ENCODE data around the gene CHAT.

CHAT gene

DNA sequence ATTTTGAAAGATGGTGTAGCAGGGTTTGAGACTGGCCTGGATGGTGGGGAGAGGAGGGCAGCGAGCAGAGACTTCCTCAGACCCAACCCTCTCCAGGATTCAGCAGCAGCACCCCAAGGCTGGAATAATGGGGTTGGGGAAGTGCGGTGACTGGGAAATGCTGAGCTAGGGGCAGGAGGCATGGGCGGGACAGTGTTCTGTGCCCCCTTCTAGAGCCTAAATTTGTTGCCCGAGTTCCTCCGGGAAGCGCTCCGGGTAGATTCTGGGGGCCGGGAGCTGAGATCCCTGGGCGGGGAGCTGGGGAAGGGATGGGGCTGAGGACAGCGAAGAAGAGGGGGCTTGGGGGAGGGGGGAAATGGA, at the start of gene CHAT:
CHAT (plus strand) TSS at position 156 of the 360 bp plus-strand sequence; CDS start at position 309, 153 bp downstream.
- DNase-seq, result no peak

DNA sequence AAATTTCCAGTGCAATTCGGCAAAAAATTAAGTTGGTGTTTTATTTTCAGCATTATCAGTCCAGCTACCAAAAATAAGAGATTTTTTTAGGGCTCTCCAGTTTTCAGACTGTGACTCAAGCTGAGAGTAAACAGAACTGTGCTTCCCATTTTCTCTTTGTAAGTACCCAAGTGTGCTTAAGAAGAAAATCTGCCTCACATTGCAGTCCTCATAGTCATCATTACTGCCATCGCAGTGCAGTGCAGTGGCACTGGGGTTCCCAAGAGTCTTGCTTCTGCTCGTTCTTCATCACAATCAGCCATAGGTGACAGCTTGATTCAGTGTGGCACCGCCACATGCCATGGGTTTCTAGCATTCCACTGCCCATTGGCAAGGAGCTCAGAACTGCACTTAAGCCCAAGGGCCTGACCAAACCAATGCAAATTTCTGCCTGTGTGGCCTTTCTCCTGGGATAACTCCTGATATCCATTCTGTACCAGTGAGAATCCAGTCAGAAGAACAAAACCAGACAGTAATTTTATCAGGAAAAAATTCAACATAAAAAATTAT, 49.3 kb upstream of the CHAT start:
- DNase-seq, result no peak

DNA sequence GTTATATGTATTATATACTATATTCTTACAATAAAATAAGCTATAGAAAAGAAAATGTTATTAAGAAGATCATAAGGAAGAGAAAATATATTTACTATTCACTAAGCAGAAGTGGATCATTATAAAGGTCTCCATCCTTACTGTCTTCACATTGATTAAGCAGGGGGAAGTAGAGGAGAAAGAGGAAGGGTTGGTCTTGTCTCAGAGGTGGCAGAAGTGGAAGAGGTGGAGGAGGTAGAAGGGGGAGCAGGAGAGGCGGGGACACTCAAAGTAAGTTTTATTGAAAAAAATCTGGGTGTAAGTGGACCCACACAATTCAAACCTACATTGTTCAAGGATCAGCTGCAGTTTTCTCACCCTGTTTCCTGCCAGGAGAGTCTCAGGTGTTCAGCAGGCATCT, 46.0 kb upstream of the CHAT start:
- no peak for DNase-seq

DNA sequence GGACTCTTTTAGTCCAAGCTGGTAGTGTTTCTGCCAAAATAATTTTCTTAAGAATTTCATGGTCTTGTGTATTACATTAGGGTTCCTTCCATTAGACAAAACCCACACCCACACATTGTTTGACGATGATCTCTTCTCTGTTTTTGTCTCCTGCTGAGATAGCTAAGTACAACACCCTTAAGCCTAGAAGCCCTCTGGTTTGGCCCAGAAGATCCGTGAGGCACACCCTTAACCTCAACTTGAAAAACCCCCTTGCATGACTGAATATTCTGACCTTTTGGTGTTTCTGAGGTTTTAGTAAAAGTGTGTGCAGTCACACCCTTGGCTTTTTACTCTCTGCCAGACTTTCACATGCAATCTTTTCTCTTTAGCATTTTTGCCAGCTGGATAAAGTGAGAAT, 45.6 kb upstream of the CHAT start:
- no peak for DNase-seq

DNA sequence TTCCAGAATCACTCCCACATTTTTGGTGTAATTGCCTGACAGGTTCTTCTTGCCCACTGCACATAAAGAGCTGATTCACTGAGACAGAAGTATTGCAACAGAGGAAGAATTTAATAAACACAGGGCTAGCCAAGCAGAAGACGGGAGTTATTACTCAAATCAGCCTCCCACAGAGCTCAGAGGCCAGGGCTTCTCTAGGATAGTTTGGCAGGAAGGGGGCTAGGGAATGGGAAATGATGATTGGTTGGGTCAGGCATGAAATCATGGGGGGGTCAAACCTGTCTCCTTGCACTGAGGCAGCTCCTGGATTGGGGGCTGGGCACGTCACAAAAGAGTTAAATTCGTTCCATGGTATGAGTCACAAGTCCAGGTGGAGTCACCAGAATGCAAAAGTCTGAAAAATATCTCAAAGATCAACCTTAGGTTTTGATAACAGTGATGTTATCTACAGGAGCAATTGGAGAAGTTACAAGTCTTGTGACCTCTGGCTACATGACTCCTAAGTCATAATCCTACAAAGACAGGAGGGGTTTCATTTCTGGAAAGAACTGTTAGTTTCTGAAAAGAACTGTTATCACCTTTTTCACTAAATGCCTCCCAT, 44.7 kb upstream of the CHAT start:
- DNase-seq, result no peak

DNA sequence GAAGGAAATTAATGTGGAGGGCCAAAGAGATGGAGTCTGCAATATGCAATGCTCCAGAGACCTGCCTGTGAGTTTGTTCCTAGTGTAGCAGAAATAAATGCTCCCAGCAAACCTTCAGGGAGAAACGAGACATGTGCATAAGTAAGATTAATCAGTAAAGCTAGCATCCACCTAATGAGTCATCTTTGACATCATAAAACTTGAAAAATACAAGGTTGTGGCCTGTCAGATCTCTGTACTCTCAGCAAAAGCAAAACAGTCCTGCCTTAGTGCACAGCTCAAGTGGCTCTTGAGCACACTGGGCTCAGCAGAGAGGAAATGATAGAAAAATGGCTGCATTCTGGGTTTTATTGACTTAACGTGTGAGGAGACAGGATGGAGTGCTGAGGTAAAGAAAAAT, 42.4 kb upstream of the CHAT start:
- DNase-seq, result no peak

DNA sequence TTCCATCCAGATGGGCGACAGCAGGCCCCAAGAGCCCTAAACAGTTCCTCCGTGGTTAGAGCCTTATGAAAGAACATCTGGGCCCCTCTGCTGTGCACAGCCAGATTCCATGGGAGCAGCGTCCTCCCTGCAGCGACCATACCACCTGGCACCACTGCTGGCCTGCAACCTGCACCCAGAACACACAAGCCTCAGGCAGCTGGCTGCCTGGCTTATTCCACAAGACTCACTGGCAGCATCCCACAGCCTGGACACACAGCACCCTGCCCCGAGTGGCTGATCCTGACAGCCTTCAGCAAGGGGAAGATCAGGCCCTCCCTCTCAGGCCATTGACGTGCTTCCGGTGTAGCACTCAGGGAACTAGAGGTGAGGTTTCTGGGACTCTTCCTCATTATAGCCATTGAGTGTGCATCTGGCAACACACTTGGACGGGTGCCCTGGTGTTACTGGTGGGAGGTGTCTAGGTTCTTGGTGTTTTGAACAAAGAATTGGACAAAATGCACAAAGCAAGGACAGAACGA, 41.2 kb upstream of the CHAT start:
- no peak for DNase-seq

DNA sequence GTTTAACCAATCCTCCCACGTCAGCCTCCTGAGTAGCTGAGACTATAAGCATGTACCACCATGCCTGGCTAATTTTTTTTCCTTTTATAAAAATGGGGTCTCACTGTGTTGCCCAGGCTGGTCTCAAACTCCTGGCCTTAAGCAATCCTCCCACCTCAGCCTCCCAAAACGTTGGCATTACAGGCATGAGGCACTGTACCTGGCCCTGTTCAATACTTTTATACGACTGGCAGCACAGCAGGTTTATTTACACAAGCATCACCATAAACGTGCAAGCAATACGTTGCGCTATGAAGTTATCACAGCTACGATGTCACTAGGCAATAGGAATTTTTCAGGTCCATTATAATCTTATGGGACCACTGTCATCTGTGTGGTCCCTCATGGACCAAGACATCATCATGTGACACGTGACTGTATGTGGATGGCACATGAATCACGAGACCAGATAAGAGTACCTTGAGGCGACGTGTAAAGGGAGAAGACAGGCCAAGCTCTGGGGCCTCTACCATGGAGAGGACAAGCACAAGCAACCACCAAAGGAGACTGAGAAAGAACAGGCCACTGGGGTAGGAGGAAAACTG, 38.3 kb upstream of the CHAT start:
- no peak for DNase-seq

DNA sequence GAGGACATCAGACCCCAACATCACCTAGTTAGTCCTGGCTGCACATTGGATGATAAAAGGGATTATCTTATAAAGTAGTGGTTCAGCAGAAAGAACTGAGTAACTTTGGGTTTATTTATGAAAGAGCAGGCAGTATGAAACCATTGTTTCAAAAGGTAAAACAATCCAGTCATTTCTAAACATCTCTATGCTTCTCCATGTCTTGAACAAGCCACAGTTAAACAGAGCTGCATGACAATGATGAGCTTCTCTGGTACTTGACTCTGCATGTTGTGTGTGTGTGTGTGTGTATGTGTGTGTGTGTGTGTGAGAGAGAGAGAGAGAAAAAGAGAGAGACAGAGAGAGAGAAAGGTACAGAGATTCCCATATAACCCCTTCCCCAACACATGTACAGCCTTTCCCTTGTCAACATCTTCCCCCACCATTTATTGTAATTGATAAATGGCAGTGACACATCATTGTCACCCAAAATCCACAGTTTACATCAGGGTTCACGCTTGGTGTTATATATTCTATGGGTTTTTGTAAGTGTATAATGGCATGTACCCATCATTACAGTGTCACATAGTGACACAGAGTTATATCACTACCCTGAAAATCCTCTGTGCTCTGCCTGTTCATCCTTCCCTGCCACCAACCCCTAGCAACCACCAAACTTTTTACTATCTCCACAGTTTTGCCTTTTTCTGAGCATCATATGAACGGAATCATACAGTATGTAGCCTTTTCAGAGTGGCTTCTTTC, 36.5 kb upstream of the CHAT start:
- DNase-seq, result no peak

DNA sequence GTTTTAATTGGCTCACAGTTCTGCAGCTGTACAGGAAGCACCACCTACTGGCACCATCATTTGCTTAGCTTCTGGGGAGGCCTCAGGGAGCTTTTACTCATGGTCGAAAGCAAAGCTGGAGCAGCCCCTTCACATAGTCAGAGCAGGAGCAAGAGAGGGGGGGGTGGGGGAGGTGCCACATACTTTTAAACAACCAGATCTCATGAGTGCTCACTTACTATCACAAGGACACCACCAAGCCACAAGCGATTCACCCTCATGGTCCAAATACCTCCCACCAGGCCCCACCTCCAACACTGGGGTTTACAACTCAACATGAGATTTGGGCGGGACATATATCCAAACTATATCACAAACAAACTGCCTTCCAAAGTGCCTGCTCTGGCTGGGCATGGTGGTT, 35.4 kb upstream of the CHAT start:
- no peak for DNase-seq

DNA sequence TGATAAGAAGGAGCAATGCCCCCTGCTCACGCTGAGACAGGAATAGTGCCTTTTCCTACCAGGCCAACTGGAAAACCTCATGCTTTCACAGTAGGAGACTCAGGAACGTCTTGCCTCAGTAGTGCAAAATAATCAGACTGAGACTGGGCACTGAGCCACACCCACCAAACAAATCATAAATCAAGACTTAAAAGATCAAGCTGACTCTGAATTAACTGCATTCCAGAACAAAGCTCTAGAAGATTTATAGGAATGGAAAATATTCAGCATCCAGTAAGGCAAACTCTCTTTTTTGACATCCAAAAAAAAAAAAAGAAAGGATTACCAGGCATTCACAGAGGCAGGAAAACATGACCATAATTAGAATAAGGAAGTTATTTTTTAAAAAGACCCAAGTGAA, 34.2 kb upstream of the CHAT start:
- no peak for DNase-seq

DNA sequence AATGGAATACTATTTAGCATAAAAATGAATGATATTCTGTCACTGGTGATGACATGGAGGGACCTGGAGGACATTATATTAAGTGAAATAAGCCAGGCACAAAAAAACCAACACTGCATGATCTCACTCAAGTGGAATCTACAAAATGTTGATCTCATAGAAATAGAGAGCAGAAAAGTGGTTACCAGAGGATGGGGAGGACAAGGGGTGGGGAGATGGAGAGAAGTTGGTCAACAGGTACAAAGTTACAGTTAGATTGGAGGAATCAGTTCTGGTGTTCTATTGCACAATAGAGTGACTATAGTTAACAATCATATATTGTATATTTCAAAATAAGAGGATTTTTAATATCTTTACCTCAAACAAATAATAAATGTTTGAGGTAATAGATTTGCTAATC, 28.4 kb upstream of the CHAT start:
- DNase-seq, result no peak

DNA sequence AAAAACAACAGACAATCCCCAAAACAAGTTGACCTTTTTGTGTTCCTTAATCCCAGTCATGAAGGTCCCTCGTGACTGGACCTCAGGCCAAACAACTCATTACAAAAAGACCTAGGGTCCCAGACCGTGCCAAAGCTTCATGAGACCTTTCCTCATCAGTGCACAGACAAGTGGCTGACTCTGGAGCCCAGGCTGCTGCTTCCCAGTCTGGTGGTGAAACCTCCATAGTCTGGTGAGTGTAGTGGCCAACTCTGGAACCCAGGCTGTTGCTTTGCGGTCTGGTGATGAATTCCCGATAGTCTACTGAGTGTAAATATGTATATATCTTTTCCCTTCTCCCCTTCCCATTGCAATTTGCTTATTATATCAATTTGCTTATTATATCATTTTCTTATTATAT, 25.9 kb upstream of the CHAT start:
- no peak for DNase-seq

DNA sequence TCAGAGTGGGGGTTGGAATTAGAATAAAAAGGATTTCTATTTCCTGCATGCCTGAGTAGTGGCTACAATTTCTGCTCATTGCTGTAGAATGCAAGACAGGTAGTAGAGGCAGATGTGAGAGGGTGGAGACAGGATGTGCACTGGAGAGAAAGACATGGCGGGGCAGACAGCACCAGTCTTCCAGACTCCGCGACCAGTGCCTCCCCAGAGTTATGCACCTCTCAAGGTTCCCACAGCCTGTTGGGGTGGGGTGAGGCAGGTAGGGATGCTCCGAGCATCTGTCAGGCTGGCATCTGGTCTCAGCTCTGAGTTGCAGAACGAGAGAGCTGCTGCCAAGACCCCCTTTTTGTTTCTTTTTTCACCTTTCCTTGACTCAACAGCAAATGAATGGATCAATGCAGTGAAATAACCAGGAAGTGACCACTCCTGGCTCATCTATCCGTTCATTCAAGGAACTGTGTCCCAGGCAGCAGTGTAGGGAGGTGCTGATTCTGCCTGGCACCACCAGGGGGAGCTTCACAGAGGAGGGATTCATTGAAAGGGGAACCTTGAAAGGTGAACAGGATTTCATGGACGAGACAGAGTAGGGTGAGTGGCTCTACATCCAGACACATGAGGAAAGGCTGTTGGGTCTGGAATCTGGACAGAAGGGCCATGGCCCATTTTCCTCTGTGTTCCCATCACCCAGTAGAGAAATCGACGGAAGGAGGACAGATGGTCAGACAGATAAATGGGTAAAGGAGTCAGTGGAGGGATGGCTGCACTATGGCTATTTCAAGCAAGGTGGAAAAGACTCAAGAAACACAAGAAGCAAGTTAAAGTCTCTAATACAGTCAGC, 20.9 kb upstream of the CHAT start:
- peak; percentile 6 for DNase-seq

DNA sequence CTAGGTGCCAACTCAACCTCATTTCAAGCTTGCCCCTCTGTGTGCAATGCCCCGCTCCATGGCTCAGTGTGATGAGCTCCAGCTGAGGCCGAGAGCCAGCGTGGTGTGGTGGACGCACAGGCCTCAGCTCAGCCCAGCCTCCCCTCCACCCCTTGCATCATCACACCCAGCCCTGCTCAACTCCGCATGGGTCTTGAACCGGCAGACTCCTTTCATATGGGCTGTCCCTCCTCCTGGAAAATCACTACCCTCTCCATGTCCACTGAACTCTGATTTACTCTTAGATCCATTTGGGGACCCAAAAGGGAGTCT, 20.3 kb upstream of the CHAT start:
- no peak for DNase-seq

DNA sequence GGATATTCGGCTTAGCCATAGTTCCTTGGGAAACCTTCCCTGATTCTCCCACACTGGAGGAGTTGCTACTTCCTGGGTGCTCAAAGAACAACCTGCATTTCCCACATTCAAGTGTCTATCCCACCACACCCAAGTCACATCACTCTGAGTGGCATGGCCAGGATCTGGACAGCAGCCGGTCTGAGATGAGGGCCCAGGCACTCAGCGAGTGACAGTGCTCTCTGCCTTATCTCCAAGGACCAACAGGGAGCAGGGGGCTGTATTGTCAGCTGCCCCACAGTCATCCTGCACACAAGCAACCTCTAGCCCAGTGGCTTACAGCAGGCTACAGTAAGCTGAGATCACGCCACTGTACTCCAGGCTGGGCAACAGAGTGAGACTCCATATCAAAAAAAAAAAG, 19.8 kb upstream of the CHAT start:
- no peak for DNase-seq

DNA sequence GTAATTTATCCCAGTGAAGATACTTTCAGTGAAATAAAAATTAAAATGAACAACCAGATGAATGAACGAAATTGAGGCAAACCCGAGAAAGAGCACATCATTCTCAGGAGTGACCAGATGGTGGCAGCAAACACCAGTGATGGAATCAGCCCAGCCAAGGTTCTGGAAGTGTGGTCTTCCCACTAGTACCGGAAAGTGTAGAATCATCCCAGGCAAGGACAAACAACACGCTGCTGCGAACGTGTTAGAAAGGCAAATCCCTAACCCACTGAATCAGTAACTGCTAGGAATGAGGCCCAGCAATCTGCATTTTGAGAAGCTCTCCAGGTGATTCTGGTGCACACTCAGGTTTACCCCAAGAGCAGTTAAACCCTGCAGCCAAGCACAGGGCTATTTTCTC, 19.2 kb upstream of the CHAT start:
- no peak for DNase-seq

DNA sequence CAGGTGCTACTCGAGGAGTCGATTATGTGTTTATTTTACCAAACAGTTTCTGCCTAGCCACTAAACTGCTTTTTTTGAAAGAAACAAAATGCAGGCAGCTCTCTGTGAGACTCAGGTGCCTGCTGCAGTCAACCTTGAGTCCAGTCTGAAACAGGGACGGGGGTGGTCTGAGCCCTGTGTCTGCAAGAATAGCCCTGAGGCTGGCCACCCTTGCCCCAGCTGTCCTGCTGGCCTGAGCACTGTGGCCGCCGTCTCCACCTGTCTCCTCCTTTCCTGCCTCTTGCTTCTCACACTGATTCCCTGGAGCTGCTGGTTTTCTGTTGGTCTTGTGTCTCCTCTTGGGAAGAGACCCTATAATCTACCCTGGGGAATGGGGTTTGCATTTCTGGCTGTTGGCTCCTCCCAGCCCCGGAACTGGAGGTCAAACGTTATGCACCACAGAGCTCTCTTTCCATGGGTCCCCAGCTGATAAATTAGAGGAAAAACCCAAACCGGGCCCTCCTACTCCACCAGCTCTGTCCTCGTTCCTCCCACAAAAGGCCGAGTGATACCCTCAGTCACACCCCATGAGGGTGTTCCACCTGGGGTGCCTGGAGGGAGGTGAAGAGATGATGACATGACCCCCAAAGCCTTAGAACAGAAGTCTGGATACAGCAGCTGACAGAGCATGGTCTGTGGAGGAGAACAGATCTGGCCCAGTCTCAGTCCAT, 18.7 kb upstream of the CHAT start:
- DNase-seq, result no peak

DNA sequence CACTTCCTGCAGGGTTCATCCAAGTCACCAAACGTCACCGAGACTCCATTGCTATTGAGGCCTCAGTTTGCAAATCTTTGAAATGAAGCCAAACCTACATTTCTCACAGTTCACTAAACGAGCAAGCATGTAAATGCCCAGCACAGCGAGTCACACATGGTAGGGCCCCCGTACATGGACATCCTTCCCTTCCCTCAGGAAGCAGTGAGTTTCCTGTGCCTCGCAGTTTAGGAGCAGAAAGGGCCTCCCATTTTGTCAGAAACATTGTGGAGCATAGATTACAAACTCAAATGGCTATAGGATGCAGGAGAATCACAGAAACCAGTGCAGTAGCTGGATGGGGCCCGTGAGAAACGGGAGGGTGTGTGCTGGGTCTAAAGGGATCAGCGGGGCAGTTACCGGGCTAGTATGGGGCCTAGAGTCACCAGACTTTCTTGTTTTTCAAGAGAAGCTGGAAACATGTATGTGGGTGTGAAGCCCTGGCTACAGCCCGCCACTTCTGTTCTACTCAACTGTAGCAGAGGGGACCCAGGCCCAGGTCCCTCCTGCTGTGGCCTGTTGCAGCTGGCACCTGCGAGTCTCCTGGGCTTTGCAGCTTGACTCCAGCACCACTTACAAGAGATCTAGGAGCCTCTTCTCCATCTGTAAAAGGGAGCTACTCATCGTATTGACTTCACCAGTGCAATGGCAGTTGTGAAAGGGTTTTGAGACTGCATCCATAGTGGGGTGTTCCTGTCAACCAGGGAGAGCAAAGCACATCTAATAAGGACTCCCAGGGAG, 17.9 kb upstream of the CHAT start:
- DNase-seq, result no peak

DNA sequence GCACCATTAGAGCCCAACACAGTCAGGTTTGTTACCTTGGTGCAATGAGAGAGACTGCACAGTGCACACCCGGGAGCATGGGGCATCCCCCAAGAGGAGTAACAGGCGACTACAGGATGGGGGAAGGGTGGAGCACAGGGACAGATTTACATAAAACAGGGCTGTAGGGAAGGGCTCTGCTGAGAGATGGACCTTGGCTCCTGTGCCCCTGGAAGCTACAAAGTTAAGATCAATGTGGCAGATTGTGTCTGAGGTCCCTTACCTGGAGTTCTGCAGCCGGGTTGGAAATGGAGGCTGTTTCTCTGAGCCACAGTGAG, 17.4 kb upstream of the CHAT start:
- no peak for DNase-seq

DNA sequence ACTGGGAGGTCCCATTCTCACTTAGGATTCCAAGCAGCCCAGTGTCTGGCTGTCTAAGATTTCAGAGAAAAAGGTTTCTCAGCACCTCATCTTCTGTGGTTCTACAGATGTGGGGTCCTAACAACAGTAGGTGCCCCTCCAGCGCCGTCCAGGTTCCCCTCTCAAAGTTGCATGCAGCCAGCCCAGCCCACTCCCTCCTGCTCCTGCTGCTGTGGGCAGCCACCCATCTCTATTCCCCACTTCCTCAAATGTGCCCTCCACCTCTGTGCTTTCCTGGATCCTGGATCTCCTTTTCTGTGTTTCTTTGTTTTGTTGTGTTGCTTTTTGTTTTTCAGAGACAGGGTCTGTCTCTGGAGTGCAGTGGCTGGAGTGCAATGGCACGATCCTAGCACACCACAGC, 17.0 kb upstream of the CHAT start:
- no peak for DNase-seq

Measured in NCI-H2029 (cell line).